GM18499 (cell line): ENCODE results near the gene GPR137.

Experiments used
- ATAC-seq: cut with Tn5 transposase; IDR thresholded peaks from one replicate; pipeline ENCODE4 v1.9.1; 2021; ENCODE audit warnings: moderate number of reproducible peaks; ENCODE audit not compliant: insufficient read depth, unreplicated experiment

GPR137 gene

DNA sequence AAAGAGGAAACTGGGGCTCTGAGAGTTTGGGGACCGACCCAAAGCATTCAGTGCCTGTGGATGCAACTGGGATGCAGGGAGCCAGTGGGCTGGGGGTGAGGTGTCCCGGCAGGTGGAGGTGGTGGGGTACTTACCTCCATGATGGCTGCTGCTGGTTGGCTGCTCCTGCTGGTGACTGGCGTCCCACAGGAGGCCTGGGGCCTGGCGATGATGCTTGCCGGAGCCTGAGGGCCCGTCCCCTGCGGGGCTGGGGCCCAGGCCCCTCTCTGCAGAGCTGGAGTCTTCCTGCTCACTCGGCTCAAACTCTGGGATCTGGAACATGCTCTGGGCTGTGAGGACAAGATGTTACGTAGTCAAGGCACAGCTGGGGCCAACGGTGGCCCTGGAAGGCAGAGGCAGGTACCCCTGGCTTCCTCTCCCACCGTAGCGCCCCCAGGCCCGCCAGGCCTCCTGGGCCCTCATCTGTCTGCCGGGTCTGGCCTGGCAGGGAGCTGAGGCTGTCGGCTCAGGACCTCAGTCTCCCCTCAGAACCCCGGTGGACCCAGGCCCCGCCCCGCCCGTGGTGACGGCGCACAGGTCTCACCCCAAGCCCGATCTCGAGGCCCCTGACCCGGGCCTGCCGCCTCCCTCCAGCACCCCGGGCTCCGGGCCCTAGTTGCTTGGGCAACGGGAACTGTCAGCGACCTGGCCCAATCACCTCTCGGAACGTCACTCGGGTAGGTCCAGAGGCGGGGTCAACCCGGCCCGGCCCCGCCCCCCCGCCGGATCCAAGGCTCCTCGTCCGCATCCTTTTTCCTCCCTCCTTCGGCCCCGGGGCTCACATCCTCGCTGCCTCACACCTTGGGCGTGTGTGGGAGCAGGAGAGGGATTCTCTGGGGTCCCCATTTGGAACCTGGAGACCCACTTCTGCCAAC, 1.3 kb upstream of the GPR137 start, which contains the start of gene BAD:
Gene BAD (minus strand): TSS at position 618 of the 914 bp plus-strand sequence. CDS start 297 bp downstream, at position 321.
- ATAC-seq: peak; percentile 38

DNA sequence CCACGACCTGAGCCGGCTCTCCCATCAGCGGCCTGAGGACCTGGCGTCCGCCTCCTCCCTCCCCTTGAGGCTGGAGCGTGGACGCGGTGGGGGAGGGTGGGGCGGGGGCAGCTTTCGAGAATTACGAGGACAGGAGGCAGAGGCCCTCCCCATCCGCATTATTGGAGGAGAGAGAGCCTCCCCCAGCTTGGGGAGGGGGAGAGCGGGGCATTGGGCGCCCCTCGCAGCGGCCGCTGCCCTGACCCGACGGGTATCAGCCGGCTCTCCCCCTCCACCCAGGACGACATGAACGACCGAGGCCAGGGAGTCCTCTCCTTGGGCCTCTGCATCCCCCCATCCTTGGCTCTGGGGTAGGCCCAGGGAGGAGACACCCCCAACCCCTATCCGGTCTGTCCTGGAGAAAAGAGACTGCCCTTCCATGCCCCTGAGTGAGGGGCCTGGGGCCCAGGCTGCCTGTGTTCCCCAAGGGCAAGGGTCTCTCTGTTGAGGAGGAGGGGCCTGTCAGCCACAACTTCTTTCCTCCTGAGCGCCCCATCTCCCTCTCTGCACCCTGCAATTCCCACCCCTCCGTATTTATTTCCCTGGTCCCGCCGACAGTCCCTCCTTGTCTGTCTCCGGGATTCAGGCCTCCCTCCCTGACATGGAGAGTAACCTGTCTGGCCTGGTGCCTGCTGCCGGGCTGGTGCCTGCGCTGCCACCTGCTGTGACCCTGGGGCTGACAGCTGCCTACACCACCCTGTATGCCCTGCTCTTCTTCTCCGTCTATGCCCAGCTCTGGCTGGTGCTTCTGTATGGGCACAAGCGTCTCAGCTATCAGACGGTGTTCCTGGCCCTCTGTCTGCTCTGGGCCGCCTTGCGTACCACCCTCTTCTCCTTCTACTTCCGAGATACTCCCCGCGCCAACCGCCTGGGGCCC, 495 bp downstream of the GPR137 start:
- ATAC-seq: no peak

DNA sequence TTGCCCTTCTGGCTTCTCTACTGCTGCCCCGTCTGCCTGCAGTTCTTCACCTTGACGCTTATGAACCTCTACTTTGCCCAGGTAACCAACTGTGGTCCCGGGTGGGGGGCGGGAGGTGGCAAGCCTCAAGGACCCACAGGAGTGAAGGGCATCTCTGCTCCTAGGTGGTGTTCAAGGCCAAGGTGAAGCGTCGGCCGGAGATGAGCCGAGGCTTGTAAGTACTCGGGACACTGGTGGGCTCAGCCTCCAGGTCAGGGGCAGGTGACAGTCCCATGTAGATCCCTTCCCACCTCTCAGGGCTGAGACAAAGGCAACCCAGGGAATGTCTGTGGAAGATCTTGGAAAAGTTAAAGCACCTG, 1.1 kb downstream of the GPR137 start:
- ATAC-seq: no peak

DNA sequence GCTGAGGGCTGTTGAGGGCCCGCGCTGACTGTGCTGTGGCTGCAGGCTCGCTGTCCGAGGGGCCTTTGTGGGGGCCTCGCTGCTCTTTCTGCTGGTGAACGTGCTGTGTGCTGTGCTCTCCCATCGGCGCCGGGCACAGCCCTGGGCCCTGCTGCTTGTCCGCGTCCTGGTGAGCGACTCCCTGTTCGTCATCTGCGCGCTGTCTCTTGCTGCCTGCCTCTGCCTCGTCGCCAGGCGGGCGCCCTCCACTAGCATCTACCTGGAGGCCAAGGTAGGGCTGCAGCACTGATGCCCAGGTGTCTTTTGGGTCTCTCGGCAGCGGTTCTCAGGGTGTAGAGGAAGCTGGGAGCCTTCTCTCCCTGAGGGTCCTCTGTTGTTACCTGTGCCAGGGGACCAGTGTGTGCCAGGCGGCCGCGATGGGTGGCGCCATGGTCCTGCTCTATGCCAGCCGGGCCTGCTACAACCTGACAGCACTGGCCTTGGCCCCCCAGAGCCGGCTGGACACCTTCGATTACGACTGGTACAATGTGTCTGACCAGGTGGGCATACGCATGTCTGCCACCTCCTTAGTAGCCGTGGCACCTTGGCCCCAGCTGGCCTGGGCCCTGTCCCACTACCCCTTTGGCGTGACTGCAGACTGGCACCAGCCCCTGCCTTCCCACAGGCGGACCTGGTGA, 2.2 kb downstream of the GPR137 start:
- ATAC-seq: no peak

DNA sequence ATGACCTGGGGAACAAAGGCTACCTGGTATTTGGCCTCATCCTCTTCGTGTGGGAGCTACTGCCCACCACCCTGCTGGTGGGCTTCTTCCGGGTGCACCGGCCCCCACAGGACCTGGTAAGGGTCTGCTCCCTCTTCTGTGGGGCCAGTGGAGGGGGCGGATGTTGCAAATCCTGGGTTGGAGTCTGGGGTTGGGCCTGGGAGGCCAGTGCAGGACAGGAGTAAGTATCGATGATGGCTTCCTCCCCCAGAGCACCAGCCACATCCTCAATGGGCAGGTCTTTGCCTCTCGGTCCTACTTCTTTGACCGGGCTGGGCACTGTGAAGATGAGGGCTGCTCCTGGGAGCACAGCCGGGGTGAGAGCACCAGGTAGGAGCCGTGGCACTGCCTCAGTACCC, 2.7 kb downstream of the GPR137 start:
- ATAC-seq: no peak

DNA sequence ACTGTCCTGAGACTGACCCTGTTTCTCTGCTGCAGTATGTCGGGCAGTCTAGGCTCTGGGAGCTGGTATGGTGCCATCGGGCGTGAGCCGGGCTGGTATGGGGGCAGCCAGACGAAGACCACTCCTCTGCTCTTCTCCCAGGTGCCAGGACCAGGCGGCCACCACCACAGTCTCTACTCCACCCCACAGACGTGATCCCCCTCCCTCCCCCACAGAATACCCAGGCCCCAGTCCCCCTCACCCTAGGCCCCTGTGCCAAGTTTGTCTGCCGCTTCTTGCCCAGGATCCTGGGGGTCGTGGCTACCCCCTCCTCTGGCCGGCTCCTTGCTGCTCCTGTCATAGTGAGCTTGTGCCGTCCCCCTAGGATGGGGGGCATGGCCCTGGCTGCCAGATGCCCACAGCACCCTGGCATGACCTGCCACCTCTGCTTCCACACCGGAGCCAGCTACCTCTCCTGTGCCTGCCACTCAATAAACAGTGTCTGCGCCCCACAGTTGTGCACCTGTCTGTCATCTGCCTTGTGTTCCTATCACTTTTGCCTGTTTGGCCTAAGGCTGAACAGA, 3.4 kb downstream of the GPR137 start:
- ATAC-seq: no peak

DNA sequence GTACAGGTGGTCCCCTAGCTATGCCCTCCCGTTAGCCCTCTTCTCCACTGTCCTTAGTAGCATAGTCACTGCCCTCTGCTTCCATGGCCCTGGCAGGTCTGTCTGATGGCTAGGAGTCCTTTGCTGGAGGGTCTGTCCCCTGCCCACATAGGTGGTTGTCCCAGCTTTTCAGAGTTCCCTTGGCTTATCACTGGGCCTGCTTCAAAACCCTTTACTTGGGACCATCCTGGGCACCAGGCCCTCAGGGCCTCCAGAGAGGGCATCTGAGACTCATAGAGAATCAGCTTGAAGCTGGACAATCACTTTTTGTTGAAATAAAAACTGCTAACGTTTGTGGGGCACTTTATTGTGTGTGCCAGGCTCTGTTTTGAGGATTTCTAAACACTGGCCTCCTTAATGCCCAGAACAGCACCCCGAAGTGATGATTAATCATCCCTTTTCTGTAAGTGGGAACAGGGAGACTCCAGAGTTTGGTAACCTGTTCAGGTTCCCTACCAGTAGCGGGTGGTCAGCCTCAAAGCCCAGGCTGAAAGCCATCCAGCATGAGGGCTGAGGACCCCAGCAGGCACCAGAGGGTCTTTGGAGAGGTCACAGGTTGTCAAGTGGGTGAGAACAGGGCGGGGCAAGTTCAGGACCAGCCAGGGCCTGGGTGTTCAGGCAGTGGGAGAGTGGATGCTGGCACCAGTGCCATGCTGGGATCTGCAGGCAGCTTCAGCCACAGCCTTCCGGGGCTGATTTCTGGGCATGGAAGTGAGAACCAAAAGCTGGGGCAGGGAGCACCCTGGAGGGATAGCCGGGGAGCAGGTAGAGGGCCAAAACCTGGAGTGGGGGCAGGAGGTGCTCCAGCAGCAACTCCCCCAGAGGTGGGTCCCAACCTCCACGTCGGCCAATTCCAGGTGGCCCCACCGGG, 5.0 kb downstream of the GPR137 start:
- ATAC-seq: no peak

DNA sequence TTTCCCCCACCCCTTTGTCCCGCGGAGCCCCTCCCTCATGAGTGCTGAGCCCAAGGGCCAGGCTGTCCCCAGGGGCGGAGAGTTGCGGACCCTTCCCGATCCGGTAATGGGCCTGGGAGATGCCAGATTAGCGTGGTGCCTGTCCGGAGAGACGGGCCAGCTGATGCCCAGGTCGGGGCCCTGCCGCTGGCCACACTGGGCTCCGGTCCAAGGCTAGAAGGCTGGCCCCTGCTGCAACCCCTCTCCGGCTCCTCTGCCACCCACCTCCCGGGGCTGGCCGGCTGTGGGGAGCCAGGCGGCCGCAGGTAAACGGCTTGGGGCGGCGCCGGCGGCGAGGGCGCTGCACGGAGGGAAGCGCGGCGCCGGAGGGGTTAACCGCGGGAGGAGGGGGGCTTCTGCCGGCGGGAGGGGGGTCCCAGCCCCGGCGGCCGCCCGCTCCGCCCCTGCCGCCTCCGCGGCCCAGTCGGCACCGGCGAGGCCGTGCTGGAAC, 5.7 kb downstream of the GPR137 start, which contains the start of gene KCNK4:
Gene KCNK4 (plus strand): TSS at position 41 of the 490 bp plus-strand sequence. CDS start 1,717 bp downstream, outside the sequence.
- ATAC-seq: no peak

DNA sequence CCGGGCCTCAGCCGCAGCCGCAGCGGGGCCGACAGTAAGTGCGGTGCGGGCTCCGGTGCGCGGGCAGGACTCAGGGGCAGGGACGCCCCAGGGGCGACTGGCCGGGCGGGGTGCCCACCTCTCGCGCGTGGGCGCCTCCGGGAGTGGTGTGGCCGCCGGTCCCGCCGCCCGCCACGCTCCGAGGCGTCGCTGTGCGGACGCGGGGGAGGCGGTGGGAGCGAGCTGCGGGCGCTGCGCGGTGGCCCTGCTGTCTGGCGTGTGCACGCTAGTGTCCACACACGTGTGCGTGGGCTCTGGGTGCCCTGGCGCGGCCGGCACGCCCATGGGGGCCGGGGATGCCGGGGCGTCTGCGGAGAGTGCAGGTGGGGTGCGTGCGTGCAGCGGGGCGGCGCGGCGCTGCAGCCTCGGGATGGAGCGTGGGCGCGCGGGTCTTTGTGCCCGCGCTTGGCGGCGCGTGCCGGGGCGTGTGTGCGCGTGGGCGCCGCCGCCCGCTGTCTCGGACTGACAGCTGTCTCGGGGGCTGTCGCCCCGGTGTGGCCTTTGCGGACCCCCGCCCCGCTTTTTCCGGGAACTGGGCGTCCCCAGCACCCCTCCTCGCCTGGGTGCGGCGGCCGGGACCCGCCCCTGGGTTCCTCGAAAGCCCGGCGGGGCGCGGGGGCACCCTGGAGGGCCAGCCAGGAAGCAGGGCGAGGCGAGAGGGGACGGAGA, 6.3 kb downstream of the GPR137 start:
- no peak for ATAC-seq

DNA sequence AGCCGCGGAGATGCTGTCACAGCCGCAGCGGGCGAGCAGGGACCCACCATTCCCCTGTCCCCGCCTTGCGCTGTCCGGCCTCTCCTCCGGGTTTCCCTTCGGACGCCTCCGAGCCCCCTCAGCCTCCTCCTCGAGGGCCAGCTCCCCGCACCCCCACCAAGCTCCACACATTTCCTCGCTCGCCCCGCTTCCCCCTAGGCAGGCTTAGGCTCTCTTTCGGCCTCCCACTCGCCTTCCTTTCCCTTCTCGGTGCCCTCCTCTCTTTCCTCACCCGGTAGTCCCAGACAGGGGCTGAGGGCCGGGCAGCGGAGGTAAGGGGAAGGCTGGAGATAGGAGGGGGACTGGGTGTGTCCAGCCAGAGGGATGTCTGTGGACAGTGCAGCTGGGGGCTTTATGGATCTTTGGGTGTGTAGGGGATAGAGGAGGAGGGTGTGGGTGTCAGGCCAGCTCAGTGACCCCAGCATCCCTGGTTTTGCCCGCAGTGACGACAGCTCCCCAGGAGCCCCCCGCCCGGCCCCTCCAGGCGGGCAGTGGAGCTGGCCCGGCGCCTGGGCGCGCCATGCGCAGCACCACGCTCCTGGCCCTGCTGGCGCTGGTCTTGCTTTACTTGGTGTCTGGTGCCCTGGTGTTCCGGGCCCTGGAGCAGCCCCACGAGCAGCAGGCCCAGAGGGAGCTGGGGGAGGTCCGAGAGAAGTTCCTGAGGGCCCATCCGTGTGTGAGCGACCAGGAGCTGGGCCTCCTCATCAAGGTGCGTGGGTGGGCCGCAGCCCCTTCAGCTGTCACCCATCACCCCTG, 7.0 kb downstream of the GPR137 start:
- ATAC-seq: no peak

DNA sequence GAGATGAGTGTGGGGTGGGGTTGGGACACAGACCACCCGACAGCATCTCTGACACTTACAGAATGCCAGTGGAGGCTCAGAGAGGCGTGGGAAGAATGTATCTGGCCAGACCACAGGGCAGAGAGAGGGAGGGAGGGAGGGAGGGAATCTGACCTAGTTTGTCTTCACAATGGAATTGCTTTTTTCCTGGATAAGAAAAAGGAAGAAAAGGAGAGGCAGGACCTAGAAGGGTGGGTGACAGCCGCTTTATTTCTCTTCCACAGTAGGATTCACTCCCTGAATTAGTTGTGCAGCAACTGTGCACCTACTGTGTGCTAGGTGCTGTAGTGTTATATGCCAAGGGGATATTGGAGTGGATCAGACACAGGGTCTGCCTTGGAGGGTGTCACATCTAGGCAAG, 9.1 kb downstream of the GPR137 start:
- no peak for ATAC-seq

DNA sequence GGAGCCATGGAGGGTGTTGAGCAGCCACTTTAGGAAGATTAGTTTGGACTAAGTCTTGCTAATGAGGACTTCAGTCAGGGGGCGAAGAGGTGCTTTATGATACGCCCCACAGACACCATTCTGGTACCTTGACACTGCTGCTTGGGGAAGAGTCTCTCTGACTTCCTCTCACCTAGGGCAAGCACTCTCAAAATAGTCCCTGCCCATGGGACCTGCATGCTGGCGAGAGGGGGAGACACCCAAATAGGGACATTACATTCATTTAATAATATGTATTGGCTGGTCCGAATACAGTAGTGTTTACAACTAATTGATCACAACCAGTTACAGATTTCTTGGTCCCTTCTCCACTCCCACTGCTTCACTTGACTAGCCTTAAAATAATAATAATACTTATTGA, 10.1 kb downstream of the GPR137 start:
- no peak for ATAC-seq

DNA sequence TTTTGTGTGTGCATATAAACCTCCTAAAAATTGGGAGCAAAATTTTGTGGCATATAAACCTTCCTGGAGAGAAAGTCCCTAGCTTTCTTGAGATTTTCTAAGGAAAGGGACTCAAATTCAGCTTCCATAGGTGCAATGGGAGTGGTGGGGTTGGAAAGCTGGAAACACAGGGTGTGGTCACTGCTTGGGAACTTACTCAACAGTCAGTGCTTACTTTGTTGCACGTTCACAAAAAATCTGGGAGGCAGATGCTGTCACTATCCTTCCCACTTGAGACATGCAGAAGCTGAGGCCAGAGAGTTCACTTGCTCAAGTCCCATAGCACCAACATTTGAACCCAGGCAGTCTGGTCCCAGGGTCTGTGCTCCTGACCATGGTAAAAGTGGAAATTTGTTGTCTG, 10.6 kb downstream of the GPR137 start:
- no peak for ATAC-seq

DNA sequence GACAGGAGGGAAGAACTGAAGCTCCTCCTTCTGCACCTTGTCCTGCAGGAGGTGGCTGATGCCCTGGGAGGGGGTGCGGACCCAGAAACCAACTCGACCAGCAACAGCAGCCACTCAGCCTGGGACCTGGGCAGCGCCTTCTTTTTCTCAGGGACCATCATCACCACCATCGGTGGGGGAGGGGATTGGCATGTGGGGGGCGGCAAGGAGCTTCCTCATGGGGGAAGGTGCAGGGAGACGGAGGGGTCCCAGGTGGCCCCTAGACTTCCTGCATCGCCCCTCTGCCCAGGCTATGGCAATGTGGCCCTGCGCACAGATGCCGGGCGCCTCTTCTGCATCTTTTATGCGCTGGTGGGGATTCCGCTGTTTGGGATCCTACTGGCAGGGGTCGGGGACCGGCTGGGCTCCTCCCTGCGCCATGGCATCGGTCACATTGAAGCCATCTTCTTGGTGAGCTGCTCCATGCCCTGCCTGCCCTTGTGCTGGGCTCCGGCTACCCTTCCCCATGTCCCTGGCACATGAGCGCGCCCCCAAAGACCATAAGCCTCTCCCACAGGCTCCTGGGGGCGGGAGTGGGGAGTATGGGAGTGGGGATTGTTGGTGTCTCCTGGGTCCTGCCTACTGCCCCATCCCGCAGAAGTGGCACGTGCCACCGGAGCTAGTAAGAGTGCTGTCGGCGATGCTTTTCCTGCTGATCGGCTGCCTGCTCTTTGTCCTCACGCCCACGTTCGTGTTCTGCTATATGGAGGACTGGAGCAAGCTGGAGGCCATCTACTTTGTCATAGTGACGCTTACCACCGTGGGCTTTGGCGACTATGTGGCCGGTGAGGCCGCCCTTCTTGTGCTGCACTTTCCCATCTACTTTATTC, 11.4 kb downstream of the GPR137 start:
- no peak for ATAC-seq

DNA sequence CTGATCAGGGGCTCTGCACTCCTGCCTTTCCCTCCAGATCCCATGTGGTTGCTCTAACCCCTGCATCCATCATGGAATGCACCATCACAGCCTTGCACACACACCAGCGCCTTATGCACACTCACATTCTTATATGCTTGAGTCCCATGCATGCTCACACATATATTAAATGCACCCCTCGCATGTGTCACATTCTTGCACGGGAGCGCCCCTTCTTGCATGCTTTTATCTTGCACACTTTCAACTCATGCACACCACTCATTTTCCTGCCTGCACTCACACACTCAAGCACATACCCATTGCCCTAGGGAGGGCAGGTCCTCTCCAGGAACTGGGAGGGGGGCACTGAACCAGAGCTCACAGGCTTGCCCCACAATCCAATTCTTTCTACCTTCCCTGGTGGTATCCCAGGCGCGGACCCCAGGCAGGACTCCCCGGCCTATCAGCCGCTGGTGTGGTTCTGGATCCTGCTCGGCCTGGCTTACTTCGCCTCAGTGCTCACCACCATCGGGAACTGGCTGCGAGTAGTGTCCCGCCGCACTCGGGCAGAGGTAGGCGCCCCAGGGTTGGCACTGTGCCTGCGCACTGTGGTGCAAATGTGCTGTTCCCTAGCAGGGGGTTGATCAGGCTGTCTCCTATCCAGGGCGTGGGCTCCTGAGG, 12.2 kb downstream of the GPR137 start:
- no peak for ATAC-seq
